GM13977 (cell line): ENCODE measurements around the gene TXNDC17.

Source experiments
- DNase-seq: peaks from one replicate; pipeline ENCODE4 v3.0.0; 2012; ENCODE audit warnings: low spot score
- CTCF ChIP-seq: IDR thresholded peaks from 2 replicates; pipeline ENCODE4 v1.5.1; 2012; ENCODE audit warnings: mild to moderate bottlenecking, control low read depth; ENCODE audit not compliant: insufficient read depth; ENCODE audit errors: extremely low read depth, missing control alignments
- in situ Hi-C: fragments of 300-500 bp; cut with MboI; formaldehyde crosslinking; loops from one replicate; pipeline ENCODE4 v1.12.0; 2022; ENCODE audit warnings: low sequenced_read_pairs, low pct_unique_long_range_greater_than_20kb, mixed read lengths, inconsistent platforms; ENCODE audit not compliant: unreplicated experiment

The TXNDC17 gene

GRCh38 chr17:6636105-6636504 lies 4.8 kb upstream of the TXNDC17 start:
- DNase-seq, result no peak
- in situ Hi-C loops, result no loop called here
- no peak for TF ChIP-seq CTCF

- no peak for DNase-seq
- in situ Hi-C loops, result no loop called here
- TF ChIP-seq CTCF, result no peak
These were observed 4.0 kb upstream of the TXNDC17 start for GRCh38 chr17:6636616-6637457.

- no peak for DNase-seq
- TF ChIP-seq CTCF, result no peak
- in situ Hi-C loops, result no loop called here
These were observed 3.4 kb upstream of the TXNDC17 start for GRCh38 chr17:6637458-6637840.

GRCh38 chr17:6638046-6638908 lies 2.6 kb upstream of the TXNDC17 start:
- in situ Hi-C loops, result no loop called here
- DNase-seq, result no peak
- TF ChIP-seq CTCF, result no peak

- no peak for TF ChIP-seq CTCF
These were observed 1.8 kb upstream of the TXNDC17 start for GRCh38 chr17:6639014-6639585.

More at GRCh38 chr17:6639014-6639585, 1.8 kb upstream of the TXNDC17 start:
- in situ Hi-C loops, result no loop called here
- DNase-seq, result no peak
